Osteoblast (primary cell): Measurements from ENCODE around the gene CELF2. TPM values are rescaled to one million over a fixed set of nuclear protein-coding genes. Genes with fewer than 3 reads are reported as not detected.

Experiments used
- DNase-seq: peaks from one replicate; pipeline ENCODE4 v3.0.0; 2011; ENCODE audit warnings: low spot score, mixed read lengths; ENCODE audit not compliant: insufficient read length; ENCODE audit errors: missing footprints
- H2AFZ ChIP-seq: 2 replicates; pipeline ENCODE4 v1.6.0; 2011; ENCODE audit warnings: mild to moderate bottlenecking, low read length
- H3K27ac ChIP-seq: 2 replicates; pipeline ENCODE4 v1.5.1; 2011; ENCODE audit warnings: mild to moderate bottlenecking, low read depth, low read length, moderate library complexity
- H3K27me3 ChIP-seq: 2 replicates; pipeline ENCODE4 v1.6.0; 2012; ENCODE audit warnings: mild to moderate bottlenecking, control low read depth, inconsistent platforms, low read length, moderate library complexity; ENCODE audit not compliant: insufficient read depth
- H3K36me3 ChIP-seq: 2 replicates; pipeline ENCODE4 v1.5.1; 2011; ENCODE audit warnings: mild to moderate bottlenecking, low read length, control low read depth, moderate library complexity; ENCODE audit not compliant: insufficient read depth
- H3K4me1 ChIP-seq: 2 replicates; pipeline ENCODE4 v1.5.1; 2011; ENCODE audit warnings: mild to moderate bottlenecking, low read length, control low read depth, moderate library complexity; ENCODE audit not compliant: insufficient read depth
- H3K4me2 ChIP-seq: 2 replicates; pipeline ENCODE4 v1.6.0; 2011; ENCODE audit warnings: mild to moderate bottlenecking, low read length; ENCODE audit not compliant: insufficient read depth
- H3K4me3 ChIP-seq: fragments of 200-600 bp; sonication (generic); 3 replicates; pipeline ENCODE4 v1.5.1; 2012; ENCODE audit warnings: mild to moderate bottlenecking, low read length, inconsistent platforms; ENCODE audit not compliant: insufficient read depth
- H3K79me2 ChIP-seq: 2 replicates; pipeline ENCODE4 v1.6.0; 2012; ENCODE audit warnings: mild to moderate bottlenecking, low read length, control low read depth, inconsistent platforms; ENCODE audit not compliant: insufficient read depth
- H3K9me3 ChIP-seq: 2 replicates; pipeline ENCODE4 v1.5.1; 2011; ENCODE audit warnings: low read depth, low read length, control low read depth
- H4K20me1 ChIP-seq: 2 replicates; pipeline ENCODE4 v1.6.0; 2012; ENCODE audit warnings: mild to moderate bottlenecking, low read length, control low read depth; ENCODE audit not compliant: insufficient read depth
- total RNA-seq: library from RNA; depleted of rRNA; stranded (reverse); fragments of >200 nt; gene quantifications from 2 replicates; pipeline ENCODE4 v1.2.3, GENCODE V29; 2012
- TF ChIP-seq, protein P1 (sequence below): IDR thresholded peaks from 2 replicates; pipeline ENCODE4 v1.5.1; 2011; ENCODE audit warnings: mild to moderate bottlenecking, low read depth, low read length, moderate library complexity; ENCODE audit errors: extremely low read depth

Gene CELF2
- total RNA-seq, 1 donor = 7.6 TPM

DNA sequence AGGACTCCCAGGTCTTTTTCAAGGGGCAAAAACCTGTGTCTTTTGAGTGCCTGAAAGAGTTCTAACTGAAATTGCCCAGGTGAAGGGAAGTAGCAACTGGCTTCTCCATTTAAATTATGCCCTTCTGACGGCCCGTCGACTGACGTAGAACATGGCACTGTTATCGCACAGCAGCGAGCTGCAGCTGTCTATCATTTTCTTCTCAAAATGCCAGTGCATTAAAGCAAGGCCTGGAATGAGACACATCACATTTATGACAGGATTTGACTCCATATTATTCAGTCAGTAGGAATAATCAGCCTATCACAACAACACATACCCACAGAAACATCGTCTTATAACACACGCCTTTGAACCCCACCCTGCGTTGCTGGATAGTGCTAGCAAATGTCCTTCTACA lies 69.7 kb downstream of the CELF2 start:
- Histone ChIP-seq H3K4me3 (no peak overlapping the region), H3K27me3 (no peaks in the 10 kb centered on the region), H4K20me1 (no peaks in the 10 kb centered on the region), H3K79me2 (no peaks in the 10 kb centered on the region), H3K27ac (no peak overlapping the region), H2AFZ (no peak overlapping the region), H3K4me1 (no peaks in the 10 kb centered on the region), H3K36me3 (no peaks in the 10 kb centered on the region), H3K9me3 (no peaks in the 10 kb centered on the region), H3K4me2 (no peak overlapping the region)
- TF ChIP-seq, protein P1, sequence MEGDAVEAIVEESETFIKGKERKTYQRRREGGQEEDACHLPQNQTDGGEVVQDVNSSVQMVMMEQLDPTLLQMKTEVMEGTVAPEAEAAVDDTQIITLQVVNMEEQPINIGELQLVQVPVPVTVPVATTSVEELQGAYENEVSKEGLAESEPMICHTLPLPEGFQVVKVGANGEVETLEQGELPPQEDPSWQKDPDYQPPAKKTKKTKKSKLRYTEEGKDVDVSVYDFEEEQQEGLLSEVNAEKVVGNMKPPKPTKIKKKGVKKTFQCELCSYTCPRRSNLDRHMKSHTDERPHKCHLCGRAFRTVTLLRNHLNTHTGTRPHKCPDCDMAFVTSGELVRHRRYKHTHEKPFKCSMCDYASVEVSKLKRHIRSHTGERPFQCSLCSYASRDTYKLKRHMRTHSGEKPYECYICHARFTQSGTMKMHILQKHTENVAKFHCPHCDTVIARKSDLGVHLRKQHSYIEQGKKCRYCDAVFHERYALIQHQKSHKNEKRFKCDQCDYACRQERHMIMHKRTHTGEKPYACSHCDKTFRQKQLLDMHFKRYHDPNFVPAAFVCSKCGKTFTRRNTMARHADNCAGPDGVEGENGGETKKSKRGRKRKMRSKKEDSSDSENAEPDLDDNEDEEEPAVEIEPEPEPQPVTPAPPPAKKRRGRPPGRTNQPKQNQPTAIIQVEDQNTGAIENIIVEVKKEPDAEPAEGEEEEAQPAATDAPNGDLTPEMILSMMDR = no peak
- no peak for DNase-seq

DNA sequence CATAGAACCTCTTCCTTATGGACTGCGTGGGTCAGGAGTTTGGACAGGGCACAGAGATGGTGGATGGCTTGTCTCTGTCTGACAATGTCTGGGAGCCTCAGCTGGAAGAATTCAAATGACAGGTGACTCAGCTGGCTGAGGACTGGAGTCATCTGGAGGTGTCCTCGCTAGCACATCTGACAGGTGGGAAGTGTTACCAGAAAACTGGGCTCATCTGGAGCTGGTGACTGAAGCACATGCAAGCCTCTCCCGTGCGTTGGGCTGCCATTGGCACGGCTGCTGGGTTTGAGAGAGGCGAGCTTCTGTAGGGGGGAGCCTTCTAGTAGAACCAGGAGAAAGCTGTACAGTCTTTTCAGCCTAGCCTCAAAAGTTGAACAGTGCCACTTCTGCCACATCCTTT lies 71.0 kb downstream of the CELF2 start:
- H2AFZ ChIP-seq = no peak overlapping the region
- H3K27ac ChIP-seq = no peak overlapping the region
- H3K4me3 ChIP-seq = no peak overlapping the region
- no peaks in the 10 kb centered on the region for H4K20me1 ChIP-seq
- TF ChIP-seq, protein P1 = no peak
- no peak overlapping the region for H3K4me2 ChIP-seq
- H3K79me2 ChIP-seq = no peaks in the 10 kb centered on the region
- no peaks in the 10 kb centered on the region for H3K27me3 ChIP-seq
- no peaks in the 10 kb centered on the region for H3K36me3 ChIP-seq
- no peak for DNase-seq
- no peaks in the 10 kb centered on the region for H3K4me1 ChIP-seq
- H3K9me3 ChIP-seq = no peaks in the 10 kb centered on the region

DNA sequence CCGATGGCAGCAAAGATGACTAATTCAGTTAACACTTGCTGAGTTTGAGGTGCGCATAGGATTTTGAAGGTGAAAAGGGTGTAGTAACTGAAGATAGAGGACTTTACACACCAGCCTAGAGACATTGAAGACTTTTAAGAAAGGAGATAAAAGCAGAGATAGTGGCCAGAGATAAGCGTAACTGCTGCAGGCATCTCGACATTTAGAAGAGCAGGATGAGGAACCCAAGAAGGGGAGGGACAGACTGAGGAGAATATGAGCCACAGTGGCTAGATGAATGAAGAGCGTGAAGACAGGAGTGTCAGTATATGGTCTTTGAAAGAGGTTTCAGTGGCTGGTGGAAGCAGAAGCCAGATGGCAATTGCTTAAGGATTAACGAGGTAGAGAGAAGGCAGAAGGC lies 71.6 kb downstream of the CELF2 start:
- Histone ChIP-seq H3K27ac (no peak overlapping the region), H3K4me3 (no peak overlapping the region), H3K36me3 (no peaks in the 10 kb centered on the region), H4K20me1 (no peaks in the 10 kb centered on the region), H3K4me2 (no peak overlapping the region), H3K27me3 (no peaks in the 10 kb centered on the region), H3K4me1 (no peaks in the 10 kb centered on the region), H3K79me2 (no peaks in the 10 kb centered on the region), H3K9me3 (no peaks in the 10 kb centered on the region), H2AFZ (no peak overlapping the region)
- DNase-seq = no peak
- TF ChIP-seq, protein P1 = no peak

DNA sequence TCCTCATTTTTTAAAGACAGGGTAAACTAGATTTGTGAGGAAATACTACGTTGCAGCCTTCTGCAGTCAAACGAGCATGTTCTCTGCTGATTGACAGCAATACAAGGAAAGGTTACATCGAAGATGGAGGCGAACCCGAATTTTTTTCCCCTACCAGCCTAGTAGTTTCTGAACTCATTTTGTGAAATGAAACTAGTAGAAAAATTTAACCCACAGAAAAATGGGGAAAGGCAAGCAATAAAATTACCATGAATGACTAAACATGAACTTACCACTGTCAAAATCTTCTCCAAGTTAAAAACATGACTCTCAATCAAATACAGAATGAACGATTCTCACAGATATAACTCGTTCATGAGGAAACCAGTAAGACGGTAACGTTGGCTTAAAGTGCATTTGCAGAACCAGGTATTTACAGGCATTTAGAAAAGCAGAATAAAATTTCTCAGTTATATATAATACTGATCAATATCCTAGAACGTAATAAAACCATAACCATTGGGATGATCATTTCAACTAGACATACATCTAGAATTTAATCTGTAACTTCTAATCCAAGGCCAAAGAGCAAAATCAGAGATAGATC lies 73.9 kb downstream of the CELF2 start:
- H3K27ac ChIP-seq = no peak overlapping the region
- TF ChIP-seq, protein P1 = no peak
- no peaks in the 10 kb centered on the region for H3K79me2 ChIP-seq
- H2AFZ ChIP-seq = no peak overlapping the region
- no peaks in the 10 kb centered on the region for H4K20me1 ChIP-seq
- H3K4me1 ChIP-seq = no peaks in the 10 kb centered on the region
- no peak overlapping the region for H3K4me3 ChIP-seq
- no peak for DNase-seq
- H3K36me3 ChIP-seq = no peaks in the 10 kb centered on the region
- H3K9me3 ChIP-seq = peaks cover 3% of the 10 kb centered on the region
- no peaks in the 10 kb centered on the region for H3K27me3 ChIP-seq
- no peak overlapping the region for H3K4me2 ChIP-seq
